ENCODE data around the gene PFKFB4. TPM values are rescaled to one million over a fixed set of nuclear protein-coding genes. Genes with fewer than 3 reads are reported as not detected.

The PFKFB4 gene
- total and polyA plus RNA-seq, 10 of the 15 experiments (the other 5 are each of a cell fraction or from before 2014, with no cell fraction given): 0.37 to 89.1 (median 5.2) TPM

GRCh38 chr3:48565186-48565585 is 8.6 kb upstream of the PFKFB4 start:
- H3K9ac ChIP-seq (ENCODE audit: control insufficient read depth, insufficient read depth, low read length): no peak overlapping the region
- H3K36me3 ChIP-seq (ENCODE audit: control insufficient read depth in 2 of 2, insufficient read depth in 2 of 2, low read length in 1 of 2): no peaks in the 10 kb centered on the region
- no peak overlapping the region for H2AFZ ChIP-seq (ENCODE audit: control insufficient read depth, low read depth, low read length)
- ChIA-PET RAD21 (ENCODE audit: unreplicated experiment) (no interaction called here), SMC1A (ENCODE audit: uncharacterized antibody, unreplicated experiment) (no interaction called here), CTCF (no interaction called here), POLR2A (interaction anchor here (1.3 kb wide), 1 partner anchor 150 kb away, joined by 3 read pairs; no protein-coding TSS in a partner anchor)
- in situ Hi-C loops (cut with MboI) (no loop called here), intact Hi-C loops (cut with micrococcal nuclease; ENCODE audit: unreplicated experiment) (no loop called here)
- WGBS (ENCODE audit: insufficient coverage, insufficient replicate concordance, low lambda C conversion rate, missing lambda C conversion rate): 58% methylated on average over 11 of the region's 11 CpGs
- TF ChIP-seq ZNF274 (IDR thresholded peaks at IDR 0.05; ENCODE audit: insufficient read depth, insufficient read length) (no peak), TAF1 (IDR thresholded peaks at IDR 0.05; ENCODE audit: borderline replicate concordance, low read depth, low read length) (no peak), TCF3 (IDR thresholded peaks at IDR 0.05; ENCODE audit: borderline replicate concordance, insufficient read depth, low read depth, low read length) (no peak), ATF7 (IDR thresholded peaks at IDR 0.05; ENCODE audit: low read depth) (no peak), MTA2 (IDR thresholded peaks at IDR 0.05; ENCODE audit: low read depth) (no peak), ZNF217 (IDR thresholded peaks at IDR 0.05) (no peak), STAT3 (IDR thresholded peaks at IDR 0.05; ENCODE audit: low read depth, low read length) (no peak), SREBF1 (IDR thresholded peaks at IDR 0.05; ENCODE audit: low read length) (no peak), ATF2 (IDR thresholded peaks at IDR 0.05; ENCODE audit: low read length) (no peak)
- TF ChIP-seq, protein P1, sequence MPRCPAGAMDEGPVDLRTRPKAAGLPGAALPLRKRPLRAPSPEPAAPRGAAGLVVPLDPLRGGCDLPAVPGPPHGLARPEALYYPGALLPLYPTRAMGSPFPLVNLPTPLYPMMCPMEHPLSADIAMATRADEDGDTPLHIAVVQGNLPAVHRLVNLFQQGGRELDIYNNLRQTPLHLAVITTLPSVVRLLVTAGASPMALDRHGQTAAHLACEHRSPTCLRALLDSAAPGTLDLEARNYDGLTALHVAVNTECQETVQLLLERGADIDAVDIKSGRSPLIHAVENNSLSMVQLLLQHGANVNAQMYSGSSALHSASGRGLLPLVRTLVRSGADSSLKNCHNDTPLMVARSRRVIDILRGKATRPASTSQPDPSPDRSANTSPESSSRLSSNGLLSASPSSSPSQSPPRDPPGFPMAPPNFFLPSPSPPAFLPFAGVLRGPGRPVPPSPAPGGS (IDR thresholded peaks at IDR 0.05; ENCODE audit: borderline replicate concordance, insufficient read depth, low read depth, low read length, poor library complexity, severe bottlenecking): no peak
- TF ChIP-seq, protein P2, sequence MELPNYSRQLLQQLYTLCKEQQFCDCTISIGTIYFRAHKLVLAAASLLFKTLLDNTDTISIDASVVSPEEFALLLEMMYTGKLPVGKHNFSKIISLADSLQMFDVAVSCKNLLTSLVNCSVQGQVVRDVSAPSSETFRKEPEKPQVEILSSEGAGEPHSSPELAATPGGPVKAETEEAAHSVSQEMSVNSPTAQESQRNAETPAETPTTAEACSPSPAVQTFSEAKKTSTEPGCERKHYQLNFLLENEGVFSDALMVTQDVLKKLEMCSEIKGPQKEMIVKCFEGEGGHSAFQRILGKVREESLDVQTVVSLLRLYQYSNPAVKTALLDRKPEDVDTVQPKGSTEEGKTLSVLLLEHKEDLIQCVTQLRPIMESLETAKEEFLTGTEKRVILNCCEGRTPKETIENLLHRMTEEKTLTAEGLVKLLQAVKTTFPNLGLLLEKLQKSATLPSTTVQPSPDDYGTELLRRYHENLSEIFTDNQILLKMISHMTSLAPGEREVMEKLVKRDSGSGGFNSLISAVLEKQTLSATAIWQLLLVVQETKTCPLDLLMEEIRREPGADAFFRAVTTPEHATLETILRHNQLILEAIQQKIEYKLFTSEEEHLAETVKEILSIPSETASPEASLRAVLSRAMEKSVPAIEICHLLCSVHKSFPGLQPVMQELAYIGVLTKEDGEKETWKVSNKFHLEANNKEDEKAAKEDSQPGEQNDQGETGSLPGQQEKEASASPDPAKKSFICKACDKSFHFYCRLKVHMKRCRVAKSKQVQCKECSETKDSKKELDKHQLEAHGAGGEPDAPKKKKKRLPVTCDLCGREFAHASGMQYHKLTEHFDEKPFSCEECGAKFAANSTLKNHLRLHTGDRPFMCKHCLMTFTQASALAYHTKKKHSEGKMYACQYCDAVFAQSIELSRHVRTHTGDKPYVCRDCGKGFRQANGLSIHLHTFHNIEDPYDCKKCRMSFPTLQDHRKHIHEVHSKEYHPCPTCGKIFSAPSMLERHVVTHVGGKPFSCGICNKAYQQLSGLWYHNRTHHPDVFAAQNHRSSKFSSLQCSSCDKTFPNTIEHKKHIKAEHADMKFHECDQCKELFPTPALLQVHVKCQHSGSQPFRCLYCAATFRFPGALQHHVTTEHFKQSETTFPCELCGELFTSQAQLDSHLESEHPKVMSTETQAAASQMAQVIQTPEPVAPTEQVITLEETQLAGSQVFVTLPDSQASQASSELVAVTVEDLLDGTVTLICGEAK (IDR thresholded peaks at IDR 0.05; ENCODE audit: borderline replicate concordance): no peak
- no peaks in the 10 kb centered on the region for H3K27me3 ChIP-seq (replicated peaks in 1 of 2; ENCODE audit: control insufficient read depth in 2 of 2, insufficient read depth in 2 of 2, low read length in 1 of 2)
- no TSS peak for BruUV-seq (replicated peaks)
- no peaks in the 10 kb centered on the region for H4K20me1 ChIP-seq (ENCODE audit: control insufficient read depth, insufficient read depth)
- H3K79me2 ChIP-seq (ENCODE audit: control insufficient read depth, insufficient read depth, low read length): no peaks in the 10 kb centered on the region
- DNase-seq (ENCODE audit: low read depth, low spot score) (no peak), ATAC-seq (no peak), FAIRE-seq (no peak)
- peaks cover 12% of the 10 kb centered on the region for H3K4me1 ChIP-seq (ENCODE audit: control insufficient read depth, insufficient read depth, low read length)
- H3K4me2 ChIP-seq (ENCODE audit: control insufficient read depth, insufficient read depth): no peak overlapping the region
- no peak overlapping the region for H3K27ac ChIP-seq (ENCODE audit: control insufficient read depth, insufficient read depth)
- no peak overlapping the region for H3K4me3 ChIP-seq
- H3K9me3 ChIP-seq (replicated peaks; ENCODE audit: control insufficient read depth, insufficient read depth, low read length): no peaks in the 10 kb centered on the region
